Natural killer cell (primary cell): ENCODE results near the gene ZNF444. TPM values are rescaled to one million over a fixed set of nuclear protein-coding genes. Genes with fewer than 3 reads are reported as not detected.
A peak's percentile ranks its signal among the peaks of the same experiment; 100 is the strongest.

Source experiments
- ATAC-seq, 3 donors: fragments of 150-1000 bp in 2 of 3; fragments of 200-7000 bp in 1 of 3; cut with Tn5 transposase; 1 replicate in 1 of 3; 2 replicates in 2 of 3; pipeline ENCODE4 v1.10.0; 2021; ENCODE audit warnings: mild to moderate bottlenecking in 2 of 3, moderate library complexity in 2 of 3
- DNase-seq, 2 donors: peaks; one replicate each; pipeline versions ENCODE4 v3.0.0 to v3.0.0-alpha.2; 2013 to 2021; ENCODE audit warnings: mixed read lengths in 1 of 2
- H3K27ac ChIP-seq: one replicate; pipeline ENCODE4 v1.5.1; 2013; ENCODE audit warnings: mild to moderate bottlenecking, low read length
- H3K27me3 ChIP-seq: one replicate; pipeline ENCODE4 v1.6.1; 2013; ENCODE audit warnings: low read length; ENCODE audit not compliant: control insufficient read depth, insufficient read depth
- H3K36me3 ChIP-seq: one replicate; pipeline ENCODE4 v1.6.1; 2013; ENCODE audit warnings: low read length; ENCODE audit not compliant: control insufficient read depth, insufficient read depth
- H3K4me1 ChIP-seq: one replicate; pipeline ENCODE4 v1.6.1; 2013; ENCODE audit warnings: low read length; ENCODE audit not compliant: control insufficient read depth, insufficient read depth
- H3K4me3 ChIP-seq: one replicate; pipeline ENCODE4 v1.5.1; 2013; ENCODE audit warnings: low read length
- H3K9me3 ChIP-seq: one replicate; pipeline ENCODE4 v1.6.1; 2013; ENCODE audit warnings: low read length; ENCODE audit not compliant: control insufficient read depth, insufficient read depth
- H3K27ac Mint-ChIP-seq, 2 donors: one replicate each; pipeline ENCODE4 v1.8.0; 2022; ENCODE audit warnings: mild to moderate bottlenecking in 2 of 2, mixed read lengths in 2 of 2, moderate library complexity in 1 of 2
- H3K27me3 Mint-ChIP-seq, 2 donors: one replicate each; pipeline ENCODE4 v1.8.0; 2022; ENCODE audit warnings: low read depth in 2 of 2, mixed read lengths in 2 of 2
- H3K36me3 Mint-ChIP-seq: one replicate; pipeline ENCODE4 v1.8.0; 2022; ENCODE audit warnings: mixed read lengths
- H3K4me1 Mint-ChIP-seq, 2 donors: one replicate each; pipeline ENCODE4 v1.8.0; 2022; ENCODE audit warnings: mixed read lengths in 2 of 2
- H3K4me3 Mint-ChIP-seq: one replicate; pipeline ENCODE4 v1.8.0; 2022; ENCODE audit warnings: mild to moderate bottlenecking, moderate library complexity, mixed read lengths
- H3K9me3 Mint-ChIP-seq, 2 donors: one replicate each; pipeline ENCODE4 v1.8.0; 2022; ENCODE audit warnings: mixed read lengths in 2 of 2
- CTCF ChIP-seq: fragments of 200-600 bp; IDR thresholded peaks from one replicate; pipeline ENCODE4 v1.8.0; 2022; ENCODE audit warnings: antibody characterized with exemption
- WGBS: methylation state at CpG from one replicate; pipeline ENCODE4 v1.1.7; 2013; ENCODE audit warnings: missing lambda C conversion rate; ENCODE audit not compliant: insufficient coverage; 5-methylcytosine and 5-hydroxymethylcytosine counted together
- intact Hi-C: fragments of 100-400 bp; cut with micrococcal nuclease; formaldehyde crosslinking; loops from one replicate; pipeline ENCODE4 v1.14.2; 2022
- total RNA-seq, 4 donors: library from RNA; stranded (reverse); fragments of 120-200 nt in 1 of 4; gene quantifications; one replicate each; pipeline versions ENCODE4 v1.2.3 to v1.2.4, GENCODE V29; 2013 to 2022

The ZNF444 gene
- total RNA-seq, 3 donors from 2014 or later (not counting 1 experiment from before 2014, with no cell fraction given): 14.5 to 21.9 (median 16.7) TPM

- H3K4me3 ChIP-seq: no peak overlapping the region
- Mint-ChIP-seq H3K36me3 (no peaks in the 10 kb centered on the region), H3K27ac (no peak overlapping the region), H3K9me3 (no peaks in the 10 kb centered on the region), H3K4me3 (peak overlapping the region; percentile 75), H3K4me1 (peaks cover 22 to 24% of the 10 kb centered on the region in 2 donors), H3K27me3 (no peaks in the 10 kb centered on the region)
- H3K27ac ChIP-seq: no peak overlapping the region
- 97% methylated on average over 2 of the region's 3 CpGs for WGBS
- H3K27me3 ChIP-seq: no peaks in the 10 kb centered on the region
- no peaks in the 10 kb centered on the region for H3K36me3 ChIP-seq
- ATAC-seq: no peak
- no peaks in the 10 kb centered on the region for H3K9me3 ChIP-seq
- intact Hi-C loops: no loop called here
- H3K4me1 ChIP-seq: peaks cover 21% of the 10 kb centered on the region
- DNase-seq: no peak
- TF ChIP-seq CTCF: no peak
These were observed 3.0 kb upstream of the ZNF444 start for GRCh38 chr19:56138069-56138468.

- Histone ChIP-seq H3K27me3 (no peaks in the 10 kb centered on the region), H3K4me1 (peaks cover 15% of the 10 kb centered on the region), H3K27ac (peak overlapping the region; percentile 66), H3K4me3 (peak overlapping the region; percentile 49), H3K36me3 (no peaks in the 10 kb centered on the region), H3K9me3 (no peaks in the 10 kb centered on the region)
- H3K27ac Mint-ChIP-seq: peak overlapping the region; percentile 95
- intact Hi-C loops: loop anchor here (1.0 to 2.0 kb wide), 2 partner anchors 19 to 29 kb away; partner anchors contain the start of gene ZNF787
- no peaks in the 10 kb centered on the region for H3K36me3 Mint-ChIP-seq
- peak overlapping the region; percentile 99 for H3K4me3 Mint-ChIP-seq
- TF ChIP-seq CTCF: no peak
- no peaks in the 10 kb centered on the region for H3K27me3 Mint-ChIP-seq
- H3K4me1 Mint-ChIP-seq: peaks cover 27 to 40% of the 10 kb centered on the region in 2 donors
- 44% methylated on average over 22 of the region's 22 CpGs for WGBS
- ATAC-seq (no peak), DNase-seq (peak in 1 of 2 donors; percentile 34)
- H3K9me3 Mint-ChIP-seq: no peaks in the 10 kb centered on the region
These were observed 1.1 kb upstream of the ZNF444 start for GRCh38 chr19:56139847-56140582.

- H3K4me1 ChIP-seq: peaks cover 15% of the 10 kb centered on the region
- intact Hi-C loops: loop anchor here (1.0 to 2.0 kb wide), 2 partner anchors 31 to 174 kb away; no protein-coding TSS in a partner anchor
- Mint-ChIP-seq H3K27me3 (no peaks in the 10 kb centered on the region), H3K36me3 (no peaks in the 10 kb centered on the region), H3K4me3 (peak overlapping the region; percentile 99), H3K9me3 (no peaks in the 10 kb centered on the region), H3K27ac (peak overlapping the region; percentile 95), H3K4me1 (peaks cover 27 to 40% of the 10 kb centered on the region in 2 donors)
- H3K36me3 ChIP-seq: no peaks in the 10 kb centered on the region
- ATAC-seq (no peak), DNase-seq (peak in 1 of 2 donors; percentile 69)
- TF ChIP-seq CTCF: no peak
- H3K9me3 ChIP-seq: no peaks in the 10 kb centered on the region
- H3K27ac ChIP-seq: peak overlapping the region; percentile 66
- H3K27me3 ChIP-seq: no peaks in the 10 kb centered on the region
- H3K4me3 ChIP-seq: peak overlapping the region; percentile 49
- WGBS: 2% methylated on average over 18 of the region's 26 CpGs
These were observed 418 bp downstream of the ZNF444 start for GRCh38 chr19:56141417-56141993.
